Measurements from ENCODE around the gene ARL14EP.

Gene ARL14EP

GRCh38 chr11:30381879-30382278 is 59.0 kb downstream of the ARL14EP start:
- no peak for DNase-seq (ENCODE audit: low spot score)

Measured in GM03348 (cell line).